Adrenal gland (tissue), 12 donors: ENCODE results near the gene FAM118B. TPM values are rescaled to one million over a fixed set of nuclear protein-coding genes. Genes with fewer than 3 reads are reported as not detected.

ENCODE experiments used
- DNase-seq, 7 donors: peaks; one replicate each; pipeline ENCODE4 v3.0.0-alpha.2; 2019 to 2020
- H3K27ac ChIP-seq, 5 donors: fragments of 200-600 bp; sonication (generic) in 4 of 5; 1 replicate in 3 of 5; 2 replicates in 2 of 5; pipeline versions ENCODE4 v1.5.1 to v1.8.0; 2016 to 2020; ENCODE audit warnings: mild to moderate bottlenecking in 1 of 5
- H3K27me3 ChIP-seq: fragments of 200-600 bp; 2 replicates; pipeline ENCODE4 v1.8.0; 2021
- H3K36me3 ChIP-seq, 2 donors: fragments of 200-600 bp; replicated peaks in 1 of 2; 1 replicate in 1 of 2; 2 replicates in 1 of 2; pipeline versions ENCODE4 v1.5.1 to v1.8.0; 2018 to 2022
- H3K4me1 ChIP-seq, 2 donors: fragments of 200-600 bp; replicated peaks in 1 of 2; 1 replicate in 1 of 2; 2 replicates in 1 of 2; pipeline versions ENCODE4 v1.5.1 to v1.8.0; 2018 to 2021
- H3K4me3 ChIP-seq, 4 donors: fragments of 200-600 bp; sonication (generic) in 3 of 4; one replicate each; pipeline ENCODE4 v1.5.1; 2016 to 2018
- H3K9me3 ChIP-seq, 3 donors: fragments of 200-600 bp; sonication (generic) in 1 of 3; replicated peaks in 1 of 3; 1 replicate in 2 of 3; 2 replicates in 1 of 3; pipeline versions ENCODE4 v1.5.1 to v1.8.0; 2016 to 2021
- POLR2A ChIP-seq, 2 donors: fragments of 450-650 bp; IDR thresholded peaks; one replicate each; pipeline ENCODE4 v1.6.1; 2017; ENCODE audit warnings: antibody characterized with exemption in 2 of 2, mild to moderate bottlenecking in 2 of 2, moderate library complexity in 1 of 2
- WGBS, 4 donors: extraction: QIAGEN DNeasy Blood & Tissue Kit in 2 of 4; methylation state at CpG; one replicate each; pipeline versions ENCODE4 v1.1.5 to v1.1.7; 2013 to 2017; 5-methylcytosine and 5-hydroxymethylcytosine counted together
- intact Hi-C, 2 donors: fragments of 100-400 bp; cut with DNase I; formaldehyde crosslinking; loops; one replicate each; pipeline versions ENCODE4 v1.14.1 to v1.15.0; 2022 to 2023
- polyA plus RNA-seq, 3 donors: library from polyadenylated mRNA; stranded (reverse); fragments of 200-250 nt in 2 of 3; fragments of 350-450 nt in 1 of 3; fragmentation: Illumina TruSeq in 1 of 3; extraction: RNeasy Lipid Tissue Mini Kit (QIAGEN cat#74804) in 1 of 3; gene quantifications; one replicate each; pipeline ENCODE4 v1.2.3, GENCODE V29; 2013 to 2014
- small RNA-seq, 2 donors: library from RNA; depleted of rRNA; stranded (forward); fragments of <200 nt; gene quantifications; one replicate each; pipeline ENCODE3, GENCODE V24; 2016
- total RNA-seq, 9 donors: library from RNA; depleted of rRNA in 4 of 9; stranded (reverse); fragments of >200 nt in 4 of 9; fragments of 120-200 nt in 1 of 9; fragmentation: NEBNext Ultra II Directional in 1 of 9; extraction: Animal tissue kit (Norgen Biotek cat#: 25700) in 1 of 9; gene quantifications; one replicate each; pipeline versions ENCODE4 v1.1.0 to v1.2.4, GENCODE V29; 2013 to 2023
- TF ChIP-seq, protein P1 (sequence below), 6 experiments: fragments of 450-650 bp in 4 of 6; fragments of 200-600 bp in 2 of 6; sonication (generic) in 1 of 6; IDR thresholded peaks; 1 replicate in 5 of 6; 2 replicates in 1 of 6; pipeline versions ENCODE4 v1.5.1 to v1.8.0; 2016 to 2021; ENCODE audit warnings: antibody characterized with exemption in 6 of 6, mild to moderate bottlenecking in 2 of 6, moderate library complexity in 1 of 6
- donor health status: healthy with polysubstance abuse.
- donor health status: Bipolar disorder and iron deficiency.
- donor health status: DM: yes; HTN: yes; CAD: no.
- donor health status: DM: no; HTN: no; CAD: no.
- donor health status: DM: no; HTN: no; CAD: no.
- donor health status: DM: yes; HTN: yes; CAD: no.

FAM118B gene
- total and polyA plus RNA-seq, 12 donors: 5.8 to 26.6 (median 16.6) TPM

DNA sequence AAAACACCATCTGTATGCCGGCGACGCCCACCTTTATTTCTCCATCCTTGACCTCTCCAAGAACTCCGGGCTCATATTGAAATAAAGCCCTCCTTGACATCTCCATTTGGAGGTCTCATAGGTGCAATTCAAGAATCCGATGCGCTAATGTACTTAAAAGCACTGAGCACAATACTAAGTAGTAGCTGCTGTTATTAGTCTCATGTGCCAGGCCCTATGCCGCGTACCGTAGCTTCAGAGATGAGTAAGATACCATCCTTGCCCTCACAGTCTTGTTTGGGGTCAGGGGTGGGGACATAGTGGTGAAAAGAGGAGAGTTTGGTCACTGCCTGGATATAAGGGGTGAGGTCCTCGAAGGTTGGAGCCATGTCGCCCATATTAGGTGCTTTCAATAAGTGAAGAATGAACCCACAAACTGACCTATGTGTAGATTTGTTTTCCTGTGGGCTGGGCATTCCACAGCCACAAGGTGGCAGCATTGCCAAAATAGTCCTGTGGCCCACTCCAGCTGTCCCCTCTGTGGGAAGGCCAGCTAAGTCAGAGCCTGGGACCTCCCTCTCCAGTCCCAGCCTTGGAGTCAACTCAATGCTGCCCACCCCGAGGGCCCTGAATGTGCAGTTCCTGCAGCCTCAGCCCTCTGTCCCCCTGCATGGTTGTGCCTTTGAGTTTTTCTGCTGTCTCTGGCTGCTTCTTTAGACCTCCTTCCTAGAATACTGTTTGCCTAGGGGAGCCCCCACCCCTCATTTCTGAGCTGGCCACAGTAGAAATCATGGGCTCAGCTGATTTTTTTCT, 98.8 kb downstream of the FAM118B start:
- intact Hi-C loops: loop anchor here (5.0 to 10.0 kb wide), 3 partner anchors 124 to 172 kb away; no protein-coding TSS in a partner anchor
- no peaks in the 10 kb centered on the region for H3K27me3 ChIP-seq
- H3K4me3 ChIP-seq: no peak overlapping the region
- 48 to 59% (median 57%) methylated on average over 12 of the region's 12 CpGs for WGBS, 4 donors
- H3K36me3 ChIP-seq: no peaks in the 10 kb centered on the region
- DNase-seq: peak; percentile 74 to 93 (median 85)
- H3K4me1 ChIP-seq: peaks cover 5 to 17% of the 10 kb centered on the region in 2 donors
- TF ChIP-seq, protein P1, sequence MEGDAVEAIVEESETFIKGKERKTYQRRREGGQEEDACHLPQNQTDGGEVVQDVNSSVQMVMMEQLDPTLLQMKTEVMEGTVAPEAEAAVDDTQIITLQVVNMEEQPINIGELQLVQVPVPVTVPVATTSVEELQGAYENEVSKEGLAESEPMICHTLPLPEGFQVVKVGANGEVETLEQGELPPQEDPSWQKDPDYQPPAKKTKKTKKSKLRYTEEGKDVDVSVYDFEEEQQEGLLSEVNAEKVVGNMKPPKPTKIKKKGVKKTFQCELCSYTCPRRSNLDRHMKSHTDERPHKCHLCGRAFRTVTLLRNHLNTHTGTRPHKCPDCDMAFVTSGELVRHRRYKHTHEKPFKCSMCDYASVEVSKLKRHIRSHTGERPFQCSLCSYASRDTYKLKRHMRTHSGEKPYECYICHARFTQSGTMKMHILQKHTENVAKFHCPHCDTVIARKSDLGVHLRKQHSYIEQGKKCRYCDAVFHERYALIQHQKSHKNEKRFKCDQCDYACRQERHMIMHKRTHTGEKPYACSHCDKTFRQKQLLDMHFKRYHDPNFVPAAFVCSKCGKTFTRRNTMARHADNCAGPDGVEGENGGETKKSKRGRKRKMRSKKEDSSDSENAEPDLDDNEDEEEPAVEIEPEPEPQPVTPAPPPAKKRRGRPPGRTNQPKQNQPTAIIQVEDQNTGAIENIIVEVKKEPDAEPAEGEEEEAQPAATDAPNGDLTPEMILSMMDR (IDR thresholded peaks at IDR 0.05): peak; percentile 65 to 91 (median 88)
- TF ChIP-seq POLR2A (IDR thresholded peaks at IDR 0.05): no peak
- H3K27ac ChIP-seq: peak overlapping the region in 1 of 5 donors; percentile 23
- no peaks in the 10 kb centered on the region for H3K9me3 ChIP-seq

DNA sequence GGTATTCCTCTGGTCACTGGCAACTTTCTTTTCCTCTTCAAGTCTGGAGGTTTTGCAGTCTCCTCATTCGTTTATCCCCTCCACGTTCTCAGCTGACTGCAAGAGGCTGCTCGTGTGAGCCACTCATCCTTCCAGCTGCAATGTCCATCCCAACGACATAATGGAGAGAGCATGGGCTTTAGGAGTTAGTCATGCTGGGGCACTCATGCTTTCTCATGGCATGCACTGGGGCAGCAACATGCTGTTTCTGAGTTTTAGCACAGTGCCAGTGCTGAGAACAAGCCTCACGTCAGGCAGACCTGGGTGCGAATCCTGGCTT, 99.4 kb downstream of the FAM118B start:
- peak in 1 of 7 donors; percentile 11 for DNase-seq
- 53 to 76% (median 60%) methylated on average over 6 of the region's 6 CpGs for WGBS, 4 donors
- H3K27ac ChIP-seq: peak overlapping the region in 1 of 5 donors; percentile 23
- intact Hi-C loops: loop anchor here (5.0 to 10.0 kb wide), 3 partner anchors 124 to 171 kb away; no protein-coding TSS in a partner anchor
- H3K36me3 ChIP-seq: no peaks in the 10 kb centered on the region
- TF ChIP-seq, protein P1 (IDR thresholded peaks at IDR 0.05): no peak
- TF ChIP-seq POLR2A (IDR thresholded peaks at IDR 0.05): no peak
- peaks cover 5 to 12% of the 10 kb centered on the region in 2 donors for H3K4me1 ChIP-seq
- H3K27me3 ChIP-seq: no peaks in the 10 kb centered on the region
- H3K9me3 ChIP-seq: no peaks in the 10 kb centered on the region
- no peak overlapping the region for H3K4me3 ChIP-seq

DNA sequence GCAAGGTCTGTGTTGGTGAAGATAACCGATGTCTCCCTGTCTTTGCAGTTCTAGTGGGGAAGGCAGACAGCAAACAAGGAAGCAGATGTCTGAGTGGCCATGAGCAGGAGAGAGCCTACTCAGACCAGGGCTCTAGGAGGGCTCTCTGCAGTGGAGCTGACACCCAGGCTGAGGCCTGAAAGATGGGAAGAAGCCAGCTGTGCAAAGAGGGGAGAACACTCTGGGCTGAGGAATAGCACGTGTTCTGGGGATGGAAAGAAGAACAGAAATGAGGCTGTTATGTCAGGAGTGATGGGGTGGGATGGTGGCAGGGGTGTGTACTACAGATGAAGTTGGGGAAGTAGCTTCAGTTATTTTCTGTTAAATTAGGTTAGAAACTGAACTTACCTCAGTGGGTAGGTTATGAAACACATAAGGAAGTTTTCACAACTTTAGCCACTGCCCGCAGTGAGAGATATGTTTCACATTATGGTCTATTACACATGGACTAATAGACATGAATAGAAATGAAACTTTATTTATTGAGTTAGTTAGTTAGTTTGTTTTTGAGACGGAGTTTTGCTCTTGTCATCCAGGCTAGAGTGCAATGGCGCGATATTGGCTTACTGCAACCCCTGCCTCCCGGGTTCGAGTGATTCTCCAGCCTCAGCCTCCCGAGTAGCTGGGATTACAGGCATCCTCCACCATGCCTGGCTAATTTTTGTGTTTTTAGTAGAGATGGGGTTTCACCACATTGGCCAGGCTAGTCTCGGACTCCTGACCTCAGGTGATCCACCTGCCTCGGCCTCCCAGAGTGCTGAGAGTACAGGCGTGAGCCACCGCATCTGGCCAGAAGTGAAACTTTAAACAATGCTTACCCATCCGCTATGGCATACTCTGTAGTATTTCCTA, 100.1 kb downstream of the FAM118B start:
- Histone ChIP-seq H3K36me3 (no peaks in the 10 kb centered on the region), H3K4me1 (peaks cover 5 to 12% of the 10 kb centered on the region in 2 donors), H3K9me3 (no peaks in the 10 kb centered on the region), H3K27me3 (no peaks in the 10 kb centered on the region), H3K27ac (peak overlapping the region in 1 of 5 donors; percentile 23), H3K4me3 (no peak overlapping the region)
- TF ChIP-seq POLR2A (IDR thresholded peaks at IDR 0.05): no peak
- TF ChIP-seq, protein P1 (IDR thresholded peaks at IDR 0.05): no peak
- intact Hi-C loops: loop anchor here (5.0 to 10.0 kb wide), 3 partner anchors 123 to 171 kb away; no protein-coding TSS in a partner anchor
- peak in 1 of 7 donors; percentile 3 for DNase-seq
- WGBS, 4 donors: 79 to 87% (median 83%) methylated on average over 14 of the region's 14 CpGs

Small RNAs within 50 kb of the gene (small RNA-seq; reads per million reads assigned to genes)
- gene AP001893.2 (0 reads per million in 2 donors), gene RN7SL351P (0 reads per million in 2 donors), gene RNU4-86P (0 reads per million in 2 donors)

Other genes starting within 250 kb of the FAM118B start
- gene CDON, start 148.9 kb upstream of the FAM118B start, total RNA-seq: 10 to 100 TPM in 1 of 9 donors, 1 to 10 TPM in 8; 2.1 to 12.1 (median 5.1) TPM
- gene CDON, start 148.9 kb upstream of the FAM118B start, polyA plus RNA-seq: 1 to 10 TPM in 2 of 3 donors, under 1 TPM in 1; 0.90 to 1.2 (median 1.1) TPM
- 10 to 100 TPM; 10.6 to 27.5 (median 21.1) TPM for gene RPUSD4, start 132 bp upstream of the FAM118B start, total RNA-seq
- gene RPUSD4, start 132 bp upstream of the FAM118B start, polyA plus RNA-seq: 10 to 100 TPM; 12.4 to 18.5 (median 15.9) TPM
- 100 to 1,000 TPM in 6 of 9 donors, 10 to 100 TPM in 3; 80.5 to 194 (median 110) TPM for gene SRPRA, start 57.1 kb downstream of the FAM118B start, total RNA-seq
- 100 to 1,000 TPM in 1 of 3 donors, 10 to 100 TPM in 2; 61.5 to 194 (median 88.2) TPM for gene SRPRA, start 57.1 kb downstream of the FAM118B start, polyA plus RNA-seq
- gene FOXRED1, start 57.4 kb downstream of the FAM118B start, total RNA-seq: 10 to 100 TPM in 8 of 9 donors, 1 to 10 TPM in 1; 7.2 to 33.0 (median 27.6) TPM
- gene FOXRED1, start 57.4 kb downstream of the FAM118B start, polyA plus RNA-seq: 10 to 100 TPM; 31.3 to 55.3 (median 43.9) TPM
- gene TIRAP, start 71.3 kb downstream of the FAM118B start, total RNA-seq: 10 to 100 TPM in 7 of 9 donors, 1 to 10 TPM in 2; 8.9 to 41.1 (median 12.5) TPM
- gene TIRAP, start 71.3 kb downstream of the FAM118B start, polyA plus RNA-seq: 10 to 100 TPM in 1 of 3 donors, 1 to 10 TPM in 2; 4.7 to 12.0 (median 5.9) TPM
- gene DCPS, start 92.3 kb downstream of the FAM118B start, total RNA-seq: 10 to 100 TPM in 8 of 9 donors, 1 to 10 TPM in 1; 8.3 to 22.2 (median 18.0) TPM
- 10 to 100 TPM; 18.2 to 45.5 (median 22.4) TPM for gene DCPS, start 92.3 kb downstream of the FAM118B start, polyA plus RNA-seq
- gene ST3GAL4, start 143.9 kb downstream of the FAM118B start, total RNA-seq: 100 to 1,000 TPM; 119 to 359 (median 148) TPM
- gene ST3GAL4, start 143.9 kb downstream of the FAM118B start, polyA plus RNA-seq: 100 to 1,000 TPM; 210 to 265 (median 254) TPM